ENCODE results near the gene STAG3. TPM values are rescaled to one million over a fixed set of nuclear protein-coding genes. Genes with fewer than 3 reads are reported as not detected.
"Not testable (repeated sequence)": the region's sequence is repeated elsewhere in the genome, so short reads cannot be mapped to it uniquely, and the experiment has no call there.

The STAG3 gene
- total RNA-seq, 1 experiment from 2014 or later, result 5.2 TPM

- H3K4me3 Mint-ChIP-seq; H3K9me3 Mint-ChIP-seq; H3K36me3 Mint-ChIP-seq; ATAC-seq; DNase-seq (ENCODE audit: low spot score); H3K27me3 Mint-ChIP-seq (ENCODE audit: low read depth): not testable (repeated sequence)
- Mint-ChIP-seq H3K27ac (peak overlapping the region; percentile 96), H3K4me1 (peaks cover 59% of the 10 kb centered on the region)
- ChIA-PET CTCF (interaction anchor here (0.6 to 1.9 kb wide), 4 partner anchors 44 to 780 kb away, joined by 3 to 8 read pairs (median 6); partner anchors contain the start of gene GAL3ST4), POLR2A (interaction anchor here (0.7 kb wide), 1 partner anchor 236 kb away, joined by 4 read pairs; no protein-coding TSS in a partner anchor)
Measured at GRCh38 chr7:100246865-100247137, 69.1 kb downstream of the STAG3 start.

GRCh38 chr7:100247152-100247757, 69.5 kb downstream of the STAG3 start:
- POLR2A ChIA-PET, result no interaction called here
- Mint-ChIP-seq H3K36me3 (peaks cover 2% of the 10 kb centered on the region; the same call in 1 of the 2 replicates), H3K27ac (peak overlapping the region; percentile 96), H3K9me3 (no peaks in the 10 kb centered on the region), H3K4me1 (peaks cover 55% of the 10 kb centered on the region), H3K4me3 (peak overlapping the region; percentile 50), H3K27me3 (ENCODE audit: low read depth) (no peaks in the 10 kb centered on the region)
- DNase-seq (ENCODE audit: low spot score), result peak; percentile 75
- CTCF ChIA-PET, result interaction anchor here (1.1 to 1.9 kb wide), 3 partner anchors 44 to 117 kb away, joined by 3 to 8 read pairs (median 4); partner anchors contain the start of gene GAL3ST4
- ATAC-seq, result peak; percentile 95
- TF ChIP-seq FOXK1 (CRISPR knock-in tag; IDR thresholded peaks at IDR 0.05), result peak; percentile 80; the same call in 1 of the 2 replicates
- TF ChIP-seq ZSCAN18 (CRISPR knock-in tag; IDR thresholded peaks at IDR 0.05), result no peak
- TF ChIP-seq ZNF416 (CRISPR knock-in tag; IDR thresholded peaks at IDR 0.05), result no peak
- TF ChIP-seq FOXP1 (CRISPR knock-in tag; IDR thresholded peaks at IDR 0.05; ENCODE audit: borderline replicate concordance), result peak; percentile 42; the same call in 1 of the 2 replicates
- TF ChIP-seq NFE2L1 (CRISPR knock-in tag; IDR thresholded peaks at IDR 0.05), result peak; percentile 90
- TF ChIP-seq ZNF121 (CRISPR knock-in tag; IDR thresholded peaks at IDR 0.05), result peak; percentile 18; the same call in 1 of the 2 replicates
- TF ChIP-seq ESRRA (CRISPR knock-in tag; IDR thresholded peaks at IDR 0.05; ENCODE audit: borderline replicate concordance), result no peak
- TF ChIP-seq ZNF138 (CRISPR knock-in tag; conservative IDR thresholded peaks at IDR 0.05), result no peak
- 0 out of 2 replicates have a peak, but pooled peaks have one; percentile 4 for TF ChIP-seq GTF2I (CRISPR knock-in tag; conservative IDR thresholded peaks at IDR 0.05)
- peak; percentile 63; the same call in 1 of the 2 replicates for TF ChIP-seq FOXP4 (CRISPR knock-in tag; IDR thresholded peaks at IDR 0.05)

GRCh38 chr7:100248483-100248882, 70.8 kb downstream of the STAG3 start:
- Mint-ChIP-seq H3K4me1 (peaks cover 43% of the 10 kb centered on the region), H3K36me3 (peaks cover 2% of the 10 kb centered on the region; the same call in 1 of the 2 replicates), H3K27ac (peak overlapping the region; percentile 96), H3K4me3 (peak overlapping the region; percentile 8; the same call in 1 of the 2 replicates), H3K9me3 (no peaks in the 10 kb centered on the region), H3K27me3 (ENCODE audit: low read depth) (no peaks in the 10 kb centered on the region)
- TF ChIP-seq PRRX2 (CRISPR knock-in tag; IDR thresholded peaks at IDR 0.05), result no peak
- TF ChIP-seq GTF2I (CRISPR knock-in tag; conservative IDR thresholded peaks at IDR 0.05), result peak; percentile 71; the same call in 1 of the 2 replicates
- no peak for TF ChIP-seq E2F4 (CRISPR knock-in tag; IDR thresholded peaks at IDR 0.05; ENCODE audit: borderline replicate concordance, low read depth)
- DNase-seq (ENCODE audit: low spot score) (no peak), ATAC-seq (no peak)
- ChIA-PET POLR2A (no interaction called here), CTCF (interaction anchor here (1.9 kb wide), 1 partner anchor 118 kb away, joined by 8 read pairs; no protein-coding TSS in a partner anchor)

GRCh38 chr7:100257017-100257416, 79.3 kb downstream of the STAG3 start:
- H3K27me3 Mint-ChIP-seq (ENCODE audit: low read depth), result no peaks in the 10 kb centered on the region
- POLR2A ChIA-PET, result no interaction called here
- no peak for ATAC-seq
- no peak overlapping the region for H3K27ac Mint-ChIP-seq
- CTCF ChIA-PET, result no interaction called here
- H3K4me3 Mint-ChIP-seq, result no peak overlapping the region
- H3K9me3 Mint-ChIP-seq, result no peaks in the 10 kb centered on the region
- DNase-seq (ENCODE audit: low spot score), result no peak
- no peaks in the 10 kb centered on the region for H3K36me3 Mint-ChIP-seq
- no peak for TF ChIP-seq ZNF232 (CRISPR knock-in tag; IDR thresholded peaks at IDR 0.05)
- TF ChIP-seq ZSCAN18 (CRISPR knock-in tag; IDR thresholded peaks at IDR 0.05), result no peak
- no peak for TF ChIP-seq MLX (CRISPR knock-in tag; IDR thresholded peaks at IDR 0.05)
- TF ChIP-seq ZNF281 (CRISPR knock-in tag; IDR thresholded peaks at IDR 0.05), result no peak
- TF ChIP-seq USF1 (CRISPR knock-in tag; IDR thresholded peaks at IDR 0.05), result no peak
- no peak for TF ChIP-seq NFE2L1 (CRISPR knock-in tag; IDR thresholded peaks at IDR 0.05)
- 0 out of 2 replicates have a peak, but pooled peaks cover 2% of the 10 kb centered on the region for H3K4me1 Mint-ChIP-seq
